DMS53 treated with DMSO at 0.1 percent for 48 hours (cell line): ENCODE measurements around the gene LIMA1.
"Not testable (repeated sequence)": the region's sequence is repeated elsewhere in the genome, so short reads cannot be mapped to it uniquely, and the experiment has no call there.

Experiments
- DNase-seq: peaks from one replicate; lab custom pipeline; 2025; ENCODE audit not compliant: unreplicated experiment; lab: John Stamatoyannopoulos, UW

Gene LIMA1

DNA sequence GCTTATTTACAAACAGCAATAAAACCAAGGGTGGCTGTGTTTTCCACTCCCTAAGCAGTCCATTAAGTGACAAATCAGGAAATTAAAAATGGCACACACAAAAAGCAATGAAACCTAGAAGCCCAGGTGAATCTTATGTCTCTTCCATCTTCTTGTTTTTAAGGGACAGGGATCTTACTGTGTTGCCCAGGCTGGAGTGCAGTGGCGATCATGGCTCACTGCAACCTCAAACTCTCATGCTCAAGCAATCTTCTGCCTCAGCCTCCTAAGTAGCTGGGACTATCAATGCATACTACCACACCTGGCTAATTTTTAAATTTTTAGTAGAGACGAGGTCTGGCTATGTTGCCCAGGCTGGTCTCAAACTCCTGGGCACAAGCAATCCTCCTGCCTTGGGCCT lies 63.8 kb downstream of the LIMA1 start:
- DNase-seq: no peak

DNA sequence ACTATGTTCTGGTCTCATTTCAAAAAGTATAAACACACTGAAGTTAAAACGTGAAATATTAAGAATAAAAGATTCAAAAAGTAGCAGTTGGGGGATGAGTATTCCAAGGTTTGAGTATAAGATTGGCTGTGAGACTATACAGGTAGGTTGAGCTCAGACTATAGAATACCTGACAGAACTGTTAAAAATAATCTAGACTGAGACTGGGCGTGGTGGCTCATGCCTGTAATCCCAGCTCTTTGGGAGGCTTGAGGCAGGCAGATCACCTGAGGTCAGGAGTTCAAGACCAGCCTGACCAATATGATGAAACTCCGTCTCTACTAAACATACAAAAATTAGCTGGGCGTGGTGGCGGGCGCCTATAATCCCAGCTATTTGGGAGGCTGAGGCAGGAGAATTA lies 64.3 kb downstream of the LIMA1 start:
- DNase-seq: not testable (repeated sequence)

DNA sequence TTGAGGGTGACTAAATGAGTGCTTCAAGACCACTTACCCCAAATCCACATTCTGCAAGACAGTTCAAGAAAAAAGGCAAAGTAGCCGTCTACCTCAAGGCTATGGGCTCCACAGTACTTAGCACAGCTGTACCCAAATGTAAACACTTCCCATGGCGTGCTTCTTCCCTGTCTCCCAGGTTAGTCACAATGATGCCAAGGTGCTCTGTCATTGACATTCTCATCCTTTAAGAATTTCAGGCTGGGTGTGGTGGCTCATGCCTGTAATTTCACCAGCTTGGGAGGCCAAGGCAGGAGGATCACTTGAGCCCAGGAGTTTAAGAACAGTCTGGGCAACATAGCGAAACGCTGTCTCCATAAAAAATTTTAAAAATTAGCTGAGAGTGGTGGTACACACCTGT lies 64.9 kb downstream of the LIMA1 start:
- DNase-seq: no peak

DNA sequence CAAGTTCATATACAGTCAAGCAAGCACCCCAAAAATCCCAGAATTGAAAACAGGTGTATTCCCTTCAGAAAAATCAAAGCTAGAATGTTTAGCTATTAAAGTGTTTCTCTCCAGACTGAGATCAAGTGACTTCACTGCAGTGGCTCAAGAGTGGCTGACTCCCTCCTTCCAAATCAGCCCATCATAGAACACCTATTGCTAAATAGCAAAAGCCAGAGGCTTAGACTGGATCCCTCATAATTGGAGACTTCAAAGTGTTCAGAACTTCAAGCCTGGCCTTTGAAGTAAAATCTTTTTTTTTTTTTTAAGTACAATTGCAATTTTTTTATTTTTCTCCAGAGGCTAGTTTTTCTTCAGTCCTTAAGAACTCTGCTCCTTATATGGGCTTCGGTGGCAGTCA lies 66.1 kb downstream of the LIMA1 start:
- DNase-seq: no peak

DNA sequence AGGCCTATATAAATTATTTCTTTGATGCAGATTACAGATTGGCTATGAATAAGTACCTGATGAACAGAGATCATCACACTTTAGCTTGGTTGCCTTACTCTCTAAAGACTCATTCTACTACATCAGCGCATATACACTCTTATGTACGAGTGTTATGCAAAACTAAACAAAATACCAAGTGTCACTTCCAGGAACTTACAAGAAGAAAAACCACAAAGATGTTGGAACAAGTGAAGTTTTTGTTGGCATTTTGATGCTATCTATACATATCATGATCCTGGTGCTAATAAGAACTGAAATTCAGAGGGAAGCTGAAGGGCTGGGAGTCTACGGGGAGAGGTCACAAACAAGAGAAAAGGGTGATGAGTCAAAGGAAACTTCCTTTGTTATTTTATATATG lies 68.3 kb downstream of the LIMA1 start:
- no peak for DNase-seq

DNA sequence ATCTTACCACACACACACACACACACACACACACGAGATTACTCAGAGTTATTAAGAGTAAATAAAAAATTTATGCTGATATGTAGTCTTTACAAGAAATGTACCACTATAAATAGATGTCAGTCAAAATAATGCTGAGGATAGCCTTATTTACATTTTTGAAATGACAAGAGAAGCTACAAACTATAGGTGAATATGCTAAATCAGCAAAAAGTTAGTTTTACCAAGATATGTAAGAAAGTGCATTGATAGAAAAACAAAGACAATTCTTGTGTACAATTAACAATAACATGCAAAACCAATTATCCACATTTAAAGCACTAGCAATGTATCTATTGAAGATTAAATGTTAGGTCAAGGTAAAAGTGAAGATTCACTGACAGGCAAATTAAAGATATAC lies 69.3 kb downstream of the LIMA1 start:
- DNase-seq: no peak

DNA sequence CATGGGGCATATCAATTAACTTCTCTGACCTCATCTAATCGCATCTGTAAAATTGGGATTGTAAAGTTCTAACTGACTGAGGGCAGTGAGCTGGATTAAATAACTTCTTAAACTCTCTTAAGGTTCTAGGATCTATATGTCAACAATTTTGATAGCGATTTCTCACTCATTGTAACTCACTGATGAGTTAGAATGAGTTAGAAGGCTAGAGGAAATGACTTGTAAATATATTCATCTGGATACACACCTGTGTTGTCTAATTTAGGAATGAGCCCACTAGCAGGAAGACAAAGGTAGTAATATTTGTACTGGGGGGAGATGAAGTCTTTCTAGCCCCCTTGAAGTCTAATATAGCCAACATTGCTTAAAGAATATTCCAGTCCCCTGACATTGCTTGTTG lies 69.9 kb downstream of the LIMA1 start:
- no peak for DNase-seq

DNA sequence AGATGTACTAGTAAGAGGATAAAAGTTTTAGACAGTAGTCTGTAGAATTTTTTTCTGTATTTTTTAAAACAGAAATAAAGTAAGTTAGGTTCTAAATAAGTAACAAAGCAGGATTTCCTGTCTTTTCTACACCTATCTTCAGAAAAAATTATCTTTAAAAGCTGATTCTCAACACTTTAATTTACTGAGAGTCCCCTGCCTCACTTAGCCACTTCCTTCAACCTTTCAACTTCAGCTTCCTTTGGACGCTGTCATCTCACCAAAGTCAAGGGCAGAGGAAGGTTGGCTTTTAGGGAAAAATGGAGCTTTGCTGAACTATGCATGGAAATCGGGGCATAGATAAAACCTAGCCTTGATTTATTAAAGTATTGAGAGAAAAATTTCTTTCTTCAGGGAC lies 71.3 kb downstream of the LIMA1 start:
- no peak for DNase-seq

DNA sequence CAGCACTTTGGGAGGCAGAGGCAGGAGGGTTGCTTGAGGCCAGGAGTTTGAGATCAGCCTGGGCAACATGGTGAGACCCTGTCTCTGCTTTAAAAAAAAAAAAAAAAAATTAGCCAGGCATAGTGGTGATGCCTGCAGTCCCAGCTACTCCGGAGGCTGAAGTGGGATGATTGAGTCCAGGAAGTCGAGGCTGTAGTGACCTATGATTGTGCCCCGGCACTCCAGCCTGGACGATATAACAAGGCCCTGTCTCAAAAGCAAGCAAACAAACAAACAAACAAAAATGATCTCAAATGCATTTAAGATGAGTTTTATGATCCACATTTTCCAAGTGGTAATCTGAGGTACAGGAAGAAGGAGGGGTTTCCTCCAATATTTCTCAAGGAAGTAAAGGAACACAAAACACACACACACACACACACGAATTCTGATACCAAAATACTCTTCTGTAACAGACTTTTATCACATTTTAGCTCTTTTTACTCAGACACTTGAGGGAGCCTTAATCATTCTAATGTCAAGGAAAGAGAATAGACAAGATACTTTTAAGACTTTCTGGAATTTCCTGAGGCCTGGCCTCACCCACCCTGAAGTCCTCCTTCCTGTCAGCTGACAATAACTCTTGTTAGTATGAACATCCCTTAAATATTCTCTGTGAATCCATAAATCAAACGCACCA lies 71.8 kb downstream of the LIMA1 start:
- DNase-seq: no peak

DNA sequence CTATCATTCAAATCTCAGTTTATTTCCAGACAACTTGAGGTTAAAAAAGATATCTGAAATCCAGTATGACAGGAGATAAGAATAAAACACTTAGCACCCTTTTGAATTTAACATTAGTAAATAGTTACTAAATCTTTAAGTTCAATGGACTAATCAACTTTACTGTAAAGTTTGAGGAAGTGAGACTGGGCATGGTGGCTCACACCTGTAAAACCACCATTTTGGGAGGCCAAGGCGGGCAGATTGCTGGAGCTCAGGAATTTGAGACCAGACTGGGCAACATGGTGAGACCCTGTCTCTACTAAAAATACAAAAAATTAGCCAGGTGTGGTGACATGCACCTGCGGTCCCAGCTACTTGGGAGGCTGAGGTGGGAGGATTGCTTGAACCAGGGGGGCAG lies 75.9 kb downstream of the LIMA1 start:
- DNase-seq: no peak

DNA sequence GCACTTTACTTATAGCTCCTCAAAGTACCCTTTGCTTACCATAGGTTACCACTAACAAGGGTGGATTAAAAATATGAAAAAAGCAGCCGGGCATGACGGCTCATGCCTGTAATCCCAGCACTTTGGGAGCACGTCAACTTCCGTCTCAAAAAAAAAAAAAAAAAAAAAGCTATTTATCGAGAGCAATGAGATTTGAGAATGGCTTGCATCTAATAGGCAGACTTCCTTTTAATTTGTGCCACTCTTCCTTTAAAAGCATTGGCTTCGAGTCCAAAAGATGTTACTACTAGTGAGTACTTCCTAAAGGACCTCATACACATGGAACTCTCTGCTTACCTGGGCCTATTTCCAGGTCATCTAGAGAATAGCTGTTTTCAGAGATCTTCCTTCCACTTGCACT lies 77.7 kb downstream of the LIMA1 start:
- DNase-seq: no peak

DNA sequence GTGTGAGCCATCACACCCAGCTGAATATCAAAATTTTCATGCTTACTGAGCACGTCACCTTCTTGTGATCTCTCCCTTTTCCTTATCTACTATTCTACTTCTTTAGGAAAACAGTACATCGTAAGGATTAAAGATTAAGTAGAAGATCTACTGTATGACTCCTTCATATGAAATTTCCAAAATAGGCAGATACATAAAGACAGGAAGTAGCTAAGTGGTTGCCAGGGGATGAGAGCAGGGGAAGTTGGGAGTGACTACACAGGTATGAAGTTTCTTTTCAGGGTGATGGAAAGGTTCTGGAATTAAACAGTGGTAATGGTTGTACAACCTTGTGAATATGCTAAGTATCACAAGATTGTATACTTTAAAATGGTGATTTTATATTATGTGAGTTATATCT lies 79.6 kb downstream of the LIMA1 start:
- no peak for DNase-seq

DNA sequence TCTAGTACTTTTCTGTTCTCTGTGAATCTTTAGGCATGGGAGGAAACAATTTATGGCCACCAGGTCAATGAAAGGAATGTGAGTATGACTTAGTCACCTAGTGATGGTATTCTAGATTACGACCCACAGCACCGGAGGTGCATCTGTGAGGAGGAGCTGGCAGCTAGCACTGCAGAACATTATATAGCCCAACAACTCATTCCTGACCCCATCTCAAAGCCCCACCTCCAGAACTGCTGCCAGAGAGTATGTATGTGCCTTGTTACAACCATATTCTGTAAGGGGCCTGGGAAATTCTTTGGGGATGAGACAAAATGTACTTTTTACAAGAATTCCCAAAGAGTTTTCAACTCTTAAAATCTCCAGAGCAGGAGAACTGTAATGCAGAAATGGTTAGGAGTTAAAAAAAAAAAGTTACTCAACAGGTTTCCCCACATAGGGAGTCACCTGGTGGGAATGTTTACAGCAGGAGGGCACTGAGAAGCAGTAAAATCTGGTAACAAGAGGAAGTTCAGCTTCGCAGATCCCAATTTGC lies 81.3 kb downstream of the LIMA1 start:
- DNase-seq: peak; percentile 87

DNA sequence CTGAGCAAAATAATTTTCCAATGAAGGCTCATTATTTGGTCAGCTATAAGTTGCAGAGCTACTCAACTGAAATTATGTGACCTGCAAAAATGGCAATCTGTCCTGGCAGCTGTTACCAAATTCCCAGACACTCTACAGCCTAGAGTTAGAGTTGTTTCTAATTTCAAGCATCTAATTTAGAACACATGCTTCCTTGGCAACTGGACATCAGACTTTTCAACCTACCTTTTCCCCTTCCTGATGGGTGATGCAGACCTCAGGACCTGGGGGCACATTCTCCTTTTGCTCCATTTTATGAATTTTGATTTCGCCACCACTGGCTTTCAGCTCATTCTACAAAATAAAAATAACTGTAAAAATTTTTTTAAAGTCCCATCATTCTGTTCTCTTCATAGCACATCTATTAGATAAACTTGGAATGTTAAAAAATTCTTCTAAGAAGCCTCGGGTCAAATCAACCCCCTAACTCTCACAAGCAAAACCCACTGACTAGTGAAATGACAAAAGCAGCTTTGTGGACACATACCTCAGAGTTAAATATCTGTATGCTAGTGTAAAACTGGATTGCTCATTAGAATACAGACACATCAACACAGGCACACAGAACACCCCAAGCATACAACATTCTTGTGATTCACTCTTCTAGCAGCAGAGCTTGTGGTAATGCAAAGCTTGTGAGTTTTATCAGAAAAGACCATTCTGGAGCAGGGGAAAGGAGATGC lies 82.6 kb downstream of the LIMA1 start:
- DNase-seq: no peak

DNA sequence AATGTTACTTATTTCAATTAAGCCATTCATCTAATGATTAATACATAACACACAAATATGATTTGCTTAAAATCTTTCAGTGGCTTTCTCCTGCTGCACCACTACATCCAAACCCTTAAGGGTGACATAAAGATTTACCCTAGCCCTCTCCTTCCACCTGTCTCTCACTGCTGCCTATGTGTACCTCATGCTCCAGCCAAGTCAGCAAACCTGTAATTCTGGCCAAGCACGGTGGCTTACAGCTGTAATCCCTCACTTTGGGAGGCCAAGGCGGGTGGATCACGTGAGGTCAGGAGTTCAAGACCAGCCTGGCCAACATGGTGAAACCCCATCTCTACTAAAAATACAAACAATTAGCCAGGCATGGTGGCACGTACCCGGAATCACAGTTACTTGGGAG lies 84.5 kb downstream of the LIMA1 start:
- DNase-seq: no peak

DNA sequence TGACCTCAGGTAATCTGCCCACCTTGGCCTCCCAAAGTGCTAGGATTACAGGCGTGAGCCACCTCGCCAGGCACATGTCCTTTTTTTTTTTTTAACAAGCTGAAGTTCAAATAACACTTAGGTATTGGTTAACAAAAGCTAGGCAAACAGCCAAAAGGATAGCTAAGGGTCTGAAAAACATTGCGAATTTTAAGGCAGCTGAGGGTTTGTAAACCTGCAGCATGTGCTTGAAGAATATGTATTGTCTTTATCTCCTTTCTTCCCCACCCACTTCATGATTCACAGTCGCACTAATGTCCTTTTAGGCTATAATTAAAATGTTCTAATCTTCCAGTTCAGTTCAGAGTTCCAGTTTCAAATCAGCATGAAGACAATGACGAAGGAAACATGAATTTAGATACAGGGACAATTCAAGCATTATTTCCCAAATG lies 86.0 kb downstream of the LIMA1 start:
- DNase-seq: no peak

DNA sequence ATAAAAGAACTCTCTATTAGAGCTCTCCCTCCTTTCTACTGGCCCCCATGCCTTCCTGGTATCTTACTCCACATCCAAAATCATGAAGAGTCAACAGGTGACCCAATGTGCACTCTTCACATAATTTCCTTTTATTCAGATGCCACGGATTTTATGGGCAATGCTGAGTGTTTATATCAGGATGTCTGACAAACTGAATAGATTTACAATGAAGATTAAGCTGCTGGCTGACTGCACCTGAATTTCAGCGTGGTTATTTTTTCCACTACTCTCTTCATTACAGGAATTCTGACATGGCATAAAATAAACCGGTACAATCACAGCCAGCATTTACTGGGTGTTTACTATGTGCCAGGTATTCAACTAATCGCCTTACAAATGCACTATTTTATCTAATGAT lies 86.8 kb downstream of the LIMA1 start:
- DNase-seq: no peak

DNA sequence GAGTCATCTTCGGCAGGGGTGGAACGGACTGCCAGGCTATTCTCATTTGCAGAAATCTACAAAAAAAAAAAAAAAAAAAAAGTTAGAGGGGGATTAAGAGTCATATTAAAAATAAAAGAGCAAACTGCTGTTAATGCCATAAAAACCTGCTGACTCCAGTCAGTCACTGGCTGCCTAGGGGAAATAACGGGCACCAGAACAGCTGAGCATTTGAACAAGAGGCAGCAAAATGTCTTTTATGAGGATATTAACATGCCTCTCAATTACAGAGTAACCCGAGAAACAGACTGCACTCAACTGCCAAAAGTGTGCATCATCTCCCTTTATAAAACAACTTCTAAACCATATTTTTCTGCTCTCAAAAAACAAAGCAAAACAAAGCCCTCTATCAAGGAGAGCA lies 87.5 kb downstream of the LIMA1 start:
- DNase-seq: no peak

DNA sequence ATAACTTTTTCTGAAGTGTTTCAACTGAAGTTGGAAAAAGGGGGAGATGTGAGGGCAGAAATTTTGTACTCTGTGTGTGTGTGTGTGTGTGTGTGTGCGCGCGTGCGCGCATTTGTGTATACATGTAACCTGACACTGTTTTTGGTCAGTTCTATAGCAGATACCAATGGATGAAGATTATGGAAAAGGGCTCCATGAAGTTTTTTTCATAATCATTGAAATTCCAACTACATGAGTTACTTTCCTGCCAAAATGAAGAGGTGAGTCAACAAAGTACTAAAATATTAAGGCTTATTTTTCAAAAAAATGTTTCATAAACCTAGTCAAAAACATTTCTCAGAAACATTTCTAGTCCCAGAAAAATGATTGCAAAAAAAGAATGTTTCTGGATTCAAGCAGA lies 90.4 kb downstream of the LIMA1 start:
- no peak for DNase-seq

DNA sequence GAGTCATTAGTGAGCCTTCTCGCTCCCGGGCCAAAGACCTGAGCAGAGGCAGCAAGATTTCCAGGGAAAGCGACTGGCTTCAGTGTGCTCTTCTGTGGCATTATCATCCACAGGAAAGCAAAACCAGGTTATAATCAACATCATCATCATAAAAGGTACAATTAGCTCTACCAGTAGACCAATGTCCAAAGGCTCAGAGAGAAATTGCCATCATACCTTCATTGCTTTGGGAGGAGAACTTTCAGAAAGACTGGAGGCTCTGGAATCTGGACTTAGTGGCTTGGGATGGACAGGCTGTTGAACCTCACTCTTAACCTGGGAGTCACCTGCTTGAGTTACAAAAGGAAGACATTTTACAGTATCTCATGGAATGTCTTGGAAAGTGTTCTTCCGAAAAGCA lies 91.1 kb downstream of the LIMA1 start:
- no peak for DNase-seq

DNA sequence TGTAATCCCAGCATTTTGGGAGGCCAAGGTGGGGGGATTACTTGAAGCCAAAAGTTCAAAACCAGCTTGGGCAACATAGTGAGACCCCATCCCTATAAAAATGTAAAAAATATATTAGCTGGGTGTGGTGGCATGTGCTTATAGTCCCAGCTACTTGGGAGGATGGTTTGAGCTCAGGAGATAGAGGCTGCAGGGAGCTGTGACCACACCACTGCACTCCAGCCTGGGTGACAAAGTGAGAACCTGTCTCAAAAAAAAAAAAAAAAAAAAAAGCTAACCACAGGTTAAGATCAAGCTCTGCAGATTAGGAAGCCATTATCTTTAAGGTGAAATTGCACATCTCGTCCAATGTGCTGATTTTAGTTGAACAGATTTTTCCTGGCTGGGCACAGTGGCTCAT lies 92.5 kb downstream of the LIMA1 start:
- no peak for DNase-seq

DNA sequence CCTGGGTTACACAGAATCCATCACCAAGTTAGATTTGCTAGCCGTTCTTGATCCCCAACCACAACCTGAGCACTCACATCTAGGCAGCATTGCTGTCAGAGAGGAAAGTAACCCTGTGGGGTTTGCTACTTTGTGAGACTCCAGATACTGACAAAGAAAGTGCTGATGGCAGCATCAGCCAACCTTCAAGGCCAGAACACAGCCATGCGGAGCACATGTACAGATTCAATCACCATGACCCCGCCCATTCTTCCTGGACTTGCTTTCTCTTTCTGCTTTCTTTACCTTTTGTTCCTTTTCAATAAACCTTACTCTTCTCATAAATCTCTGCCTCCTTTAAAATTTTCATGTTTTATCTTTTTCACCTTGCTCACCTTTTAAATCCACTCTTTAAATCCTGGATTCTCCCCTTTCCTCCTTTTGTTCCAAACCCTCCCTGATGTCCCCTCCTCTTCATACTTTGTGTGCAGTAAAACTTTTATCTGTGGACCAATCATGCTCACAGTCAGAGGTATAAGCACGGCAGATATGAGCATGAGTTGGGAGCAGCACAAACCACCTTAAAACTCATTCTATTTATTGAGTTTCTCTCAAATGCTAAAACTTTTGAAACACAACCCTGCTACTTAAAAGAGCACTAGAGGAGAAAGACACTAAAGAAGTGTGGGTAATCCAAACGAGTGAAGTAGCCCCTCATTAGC lies 94.3 kb downstream of the LIMA1 start:
- no peak for DNase-seq
